ENCODE results near the gene TRMT112.

DNA sequence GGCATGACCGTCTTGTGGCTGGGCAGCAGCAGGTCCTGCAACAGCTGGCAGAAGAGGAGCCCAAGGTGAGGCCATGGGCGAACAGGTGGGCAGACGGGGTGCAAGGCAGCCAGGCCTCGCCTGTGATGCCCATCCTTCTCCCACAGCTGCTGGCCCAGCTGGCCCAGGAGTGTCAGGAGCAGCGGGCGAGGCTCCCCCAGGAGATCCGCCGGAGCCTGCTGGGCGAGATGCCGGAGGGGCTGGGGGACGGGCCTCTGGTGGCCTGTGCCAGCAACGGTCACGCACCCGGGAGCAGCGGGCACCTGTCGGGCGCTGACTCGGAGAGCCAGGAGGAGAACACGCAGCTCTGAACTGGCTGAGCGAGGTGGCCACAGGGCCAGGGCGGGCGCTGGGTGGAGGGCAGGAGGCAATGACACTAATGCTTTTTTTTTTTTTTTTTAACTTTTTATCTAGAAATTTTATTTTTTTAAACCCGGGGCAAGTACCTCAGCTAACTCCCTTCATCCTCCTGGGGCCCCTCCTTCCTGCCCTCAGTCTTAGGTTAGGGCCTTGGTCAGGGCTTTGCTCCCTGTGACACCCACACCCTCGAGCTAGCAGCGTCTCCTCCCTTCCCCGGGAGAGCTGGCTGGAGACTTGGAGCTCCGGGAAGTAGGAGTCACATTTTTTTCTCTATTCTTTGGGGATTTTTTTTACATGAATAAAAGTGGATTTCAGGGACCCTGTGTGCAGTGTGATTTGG, 50.0 kb downstream of the TRMT112 start:
- TF ChIP-seq EZH2 (IDR thresholded peaks at IDR 0.05; ENCODE audit: low read length, missing control alignments), result no peak
- TF ChIP-seq, protein P1, sequence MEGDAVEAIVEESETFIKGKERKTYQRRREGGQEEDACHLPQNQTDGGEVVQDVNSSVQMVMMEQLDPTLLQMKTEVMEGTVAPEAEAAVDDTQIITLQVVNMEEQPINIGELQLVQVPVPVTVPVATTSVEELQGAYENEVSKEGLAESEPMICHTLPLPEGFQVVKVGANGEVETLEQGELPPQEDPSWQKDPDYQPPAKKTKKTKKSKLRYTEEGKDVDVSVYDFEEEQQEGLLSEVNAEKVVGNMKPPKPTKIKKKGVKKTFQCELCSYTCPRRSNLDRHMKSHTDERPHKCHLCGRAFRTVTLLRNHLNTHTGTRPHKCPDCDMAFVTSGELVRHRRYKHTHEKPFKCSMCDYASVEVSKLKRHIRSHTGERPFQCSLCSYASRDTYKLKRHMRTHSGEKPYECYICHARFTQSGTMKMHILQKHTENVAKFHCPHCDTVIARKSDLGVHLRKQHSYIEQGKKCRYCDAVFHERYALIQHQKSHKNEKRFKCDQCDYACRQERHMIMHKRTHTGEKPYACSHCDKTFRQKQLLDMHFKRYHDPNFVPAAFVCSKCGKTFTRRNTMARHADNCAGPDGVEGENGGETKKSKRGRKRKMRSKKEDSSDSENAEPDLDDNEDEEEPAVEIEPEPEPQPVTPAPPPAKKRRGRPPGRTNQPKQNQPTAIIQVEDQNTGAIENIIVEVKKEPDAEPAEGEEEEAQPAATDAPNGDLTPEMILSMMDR (conservative IDR thresholded peaks at IDR 0.05 in 1 of 2, IDR thresholded peaks at IDR 0.05 in 1 of 2; ENCODE audit: low read depth in 1 of 2, low read length in 2 of 2), result no peak
